Caco-2 (cell line): ENCODE results near the gene HIVEP2. TPM values are rescaled to one million over a fixed set of nuclear protein-coding genes. Genes with fewer than 3 reads are reported as not detected.

Experiments
- BruUV-seq: library from RNA; stranded (reverse); fragments of 400-500 nt; replicated peaks from 2 replicates; lab custom pipeline; 2021; lab: Mats Ljungman, UMichigan
- CTCF ChIA-PET: fragments of 300-600 bp; sonication (Branson Sonifier 250); formaldehyde crosslinking; loops from one replicate; lab custom pipeline; 2022; ENCODE audit warnings: antibody characterized with exemption; lab: Charles Lee
- POLR2A ChIA-PET: fragments of 300-600 bp; sonication (Branson Sonifier 250); formaldehyde crosslinking; loops from one replicate; lab custom pipeline; 2022; ENCODE audit warnings: antibody characterized with exemption; lab: Charles Lee
- DNase-seq, 2 experiments: peaks; one replicate each; pipeline versions ENCODE4 v3.0.0 to v3.0.0-alpha.2; 2020 to 2022
- H3K27me3 ChIP-seq: replicated peaks from 2 replicates; pipeline ENCODE4 v1.6.0; 2011; ENCODE audit warnings: low read length; ENCODE audit not compliant: control insufficient read depth, insufficient read depth
- H3K36me3 ChIP-seq: 2 replicates; pipeline ENCODE4 v1.5.1; 2011; ENCODE audit warnings: low read length; ENCODE audit not compliant: control insufficient read depth, insufficient read depth
- H3K4me1 ChIP-seq: fragments of 250-450 bp; sonication (Bioruptor Pico); 2 replicates; pipeline ENCODE4 v1.5.1; 2020; ENCODE audit warnings: mild to moderate bottlenecking
- H3K4me3 ChIP-seq: 2 replicates; pipeline ENCODE4 v1.5.1; 2011; ENCODE audit warnings: low read depth, mild to moderate bottlenecking, control low read depth, low read length
- H3K9me3 ChIP-seq: fragments of 250-450 bp; sonication (Bioruptor Pico); 2 replicates; pipeline ENCODE4 v1.5.1; 2020; ENCODE audit warnings: mild to moderate bottlenecking, moderate library complexity
- H3K27ac Mint-ChIP-seq: one replicate; pipeline ENCODE4 v1.8.0; 2022; ENCODE audit warnings: mixed read lengths; ENCODE audit not compliant: unreplicated experiment
- H3K27me3 Mint-ChIP-seq: one replicate; pipeline ENCODE4 v1.8.0; 2022; ENCODE audit warnings: mixed read lengths; ENCODE audit not compliant: insufficient read depth, unreplicated experiment
- H3K36me3 Mint-ChIP-seq: one replicate; pipeline ENCODE4 v1.8.0; 2022; ENCODE audit warnings: mild to moderate bottlenecking, mixed read lengths; ENCODE audit not compliant: insufficient read depth, unreplicated experiment
- H3K4me1 Mint-ChIP-seq: one replicate; pipeline ENCODE4 v1.8.0; 2022; ENCODE audit warnings: low read depth, mixed read lengths; ENCODE audit not compliant: unreplicated experiment
- H3K4me3 Mint-ChIP-seq: one replicate; pipeline ENCODE4 v1.8.0; 2022; ENCODE audit warnings: mild to moderate bottlenecking, moderate library complexity, mixed read lengths; ENCODE audit not compliant: unreplicated experiment
- H3K9me3 Mint-ChIP-seq: one replicate; pipeline ENCODE4 v1.8.0; 2022; ENCODE audit warnings: mixed read lengths; ENCODE audit not compliant: unreplicated experiment
- intact Hi-C: fragments of 100-400 bp; cut with micrococcal nuclease; formaldehyde crosslinking; loops from one replicate; pipeline ENCODE4 v1.10.0; 2022; ENCODE audit not compliant: unreplicated experiment
- total RNA-seq: library from RNA; stranded (reverse); gene quantifications from 2 replicates; pipeline ENCODE4 v1.2.3, GENCODE V29; 2022
- TF ChIP-seq, protein P1 (sequence below), 2 experiments: fragments of 200-600 bp in 1 of 2; IDR thresholded peaks; 1 replicate in 1 of 2; 2 replicates in 1 of 2; pipeline versions ENCODE4 v1.5.1 to v1.8.0; 2011 to 2022; ENCODE audit warnings: antibody characterized with exemption in 1 of 2, control low read depth in 1 of 2, inconsistent platforms in 1 of 2, low read depth in 1 of 2, low read length in 1 of 2, mild to moderate bottlenecking in 1 of 2, moderate library complexity in 1 of 2; ENCODE audit not compliant: insufficient read depth in 1 of 2, severe bottlenecking in 1 of 2, unreplicated experiment in 1 of 2

HIVEP2 gene
- total RNA-seq, 1 experiment from 2014 or later: 1.0 TPM

DNA sequence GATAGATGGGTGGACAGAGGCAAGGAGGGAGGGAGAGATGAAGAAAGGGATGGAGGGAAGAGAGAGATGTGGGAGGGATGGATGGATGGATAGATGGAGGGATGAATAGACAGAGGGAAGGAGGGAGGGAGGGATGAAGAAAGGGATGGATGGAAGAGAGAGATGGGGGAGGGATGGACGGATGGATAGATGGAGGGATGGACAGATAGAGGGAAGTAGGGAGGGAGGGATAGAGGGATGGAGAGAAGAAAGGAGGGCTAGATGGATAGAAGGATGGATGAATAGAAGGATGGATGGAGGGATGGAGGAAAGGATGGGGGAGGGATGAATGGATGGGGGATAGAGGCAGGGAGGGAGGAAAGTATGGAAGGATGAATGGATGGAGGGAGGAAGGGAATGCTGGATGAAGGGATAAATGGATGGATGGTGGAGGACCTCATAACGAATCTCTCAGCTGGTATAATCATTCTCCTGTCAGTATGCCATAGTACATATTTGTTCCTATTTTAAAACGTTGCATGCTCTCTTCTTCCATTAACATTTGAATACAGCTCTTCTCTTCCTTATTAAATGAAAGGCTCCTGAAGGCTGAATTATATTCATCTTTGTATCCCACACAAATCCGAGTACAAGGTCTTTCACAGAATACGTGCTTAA is 136.4 kb downstream of the HIVEP2 start:
- POLR2A ChIA-PET: no interaction called here
- Mint-ChIP-seq H3K9me3 (no peaks in the 10 kb centered on the region), H3K4me3 (no peak overlapping the region), H3K27me3 (no peaks in the 10 kb centered on the region), H3K36me3 (no peaks in the 10 kb centered on the region), H3K4me1 (no peaks in the 10 kb centered on the region), H3K27ac (no peak overlapping the region)
- Histone ChIP-seq H3K27me3 (no peaks in the 10 kb centered on the region), H3K4me1 (no peaks in the 10 kb centered on the region), H3K36me3 (no peaks in the 10 kb centered on the region), H3K4me3 (no peak overlapping the region), H3K9me3 (no peaks in the 10 kb centered on the region)
- CTCF ChIA-PET: no interaction called here
- TF ChIP-seq, protein P1, sequence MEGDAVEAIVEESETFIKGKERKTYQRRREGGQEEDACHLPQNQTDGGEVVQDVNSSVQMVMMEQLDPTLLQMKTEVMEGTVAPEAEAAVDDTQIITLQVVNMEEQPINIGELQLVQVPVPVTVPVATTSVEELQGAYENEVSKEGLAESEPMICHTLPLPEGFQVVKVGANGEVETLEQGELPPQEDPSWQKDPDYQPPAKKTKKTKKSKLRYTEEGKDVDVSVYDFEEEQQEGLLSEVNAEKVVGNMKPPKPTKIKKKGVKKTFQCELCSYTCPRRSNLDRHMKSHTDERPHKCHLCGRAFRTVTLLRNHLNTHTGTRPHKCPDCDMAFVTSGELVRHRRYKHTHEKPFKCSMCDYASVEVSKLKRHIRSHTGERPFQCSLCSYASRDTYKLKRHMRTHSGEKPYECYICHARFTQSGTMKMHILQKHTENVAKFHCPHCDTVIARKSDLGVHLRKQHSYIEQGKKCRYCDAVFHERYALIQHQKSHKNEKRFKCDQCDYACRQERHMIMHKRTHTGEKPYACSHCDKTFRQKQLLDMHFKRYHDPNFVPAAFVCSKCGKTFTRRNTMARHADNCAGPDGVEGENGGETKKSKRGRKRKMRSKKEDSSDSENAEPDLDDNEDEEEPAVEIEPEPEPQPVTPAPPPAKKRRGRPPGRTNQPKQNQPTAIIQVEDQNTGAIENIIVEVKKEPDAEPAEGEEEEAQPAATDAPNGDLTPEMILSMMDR (IDR thresholded peaks at IDR 0.05; ENCODE audit: insufficient read depth in 1 of 2, low read depth in 1 of 2, low read length in 1 of 2, severe bottlenecking in 1 of 2, unreplicated experiment in 1 of 2): no peak
- intact Hi-C loops: no loop called here
- BruUV-seq: no TSS peak
- DNase-seq: no peak

DNA sequence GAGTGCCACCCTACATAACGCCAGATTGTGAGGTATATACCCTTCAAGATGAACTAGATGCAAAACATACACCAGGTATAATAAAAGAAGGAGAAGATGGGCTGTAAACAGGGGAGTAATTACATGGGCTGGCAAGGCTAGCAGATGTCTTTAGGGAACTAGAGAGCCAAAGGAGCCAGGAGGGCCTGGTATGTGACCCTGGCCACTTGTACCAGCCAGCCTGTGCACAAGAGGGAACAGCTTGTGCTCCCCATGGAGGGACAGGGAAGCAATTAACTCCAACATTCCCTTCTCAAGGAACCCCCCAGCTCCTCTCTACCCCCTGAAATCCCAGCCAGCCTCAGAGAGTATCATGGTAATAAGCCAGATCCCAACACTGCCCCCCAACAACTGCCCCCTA is 139.9 kb downstream of the HIVEP2 start:
- BruUV-seq: no TSS peak
- Histone ChIP-seq H3K27me3 (no peaks in the 10 kb centered on the region), H3K9me3 (no peaks in the 10 kb centered on the region), H3K36me3 (no peaks in the 10 kb centered on the region), H3K4me3 (no peak overlapping the region), H3K4me1 (peaks cover 7% of the 10 kb centered on the region; the same call in 1 of the 2 replicates)
- H3K4me1 Mint-ChIP-seq: no peaks in the 10 kb centered on the region
- no peak overlapping the region for H3K27ac Mint-ChIP-seq
- intact Hi-C loops: no loop called here
- CTCF ChIA-PET: no interaction called here
- TF ChIP-seq, protein P1 (IDR thresholded peaks at IDR 0.05; ENCODE audit: insufficient read depth in 1 of 2, low read depth in 1 of 2, low read length in 1 of 2, severe bottlenecking in 1 of 2, unreplicated experiment in 1 of 2): no peak
- H3K27me3 Mint-ChIP-seq: no peaks in the 10 kb centered on the region
- no peak overlapping the region for H3K4me3 Mint-ChIP-seq
- POLR2A ChIA-PET: interaction anchor here (0.7 kb wide), 1 partner anchor 47 kb away, joined by 7 read pairs; no protein-coding TSS in a partner anchor
- H3K9me3 Mint-ChIP-seq: no peaks in the 10 kb centered on the region
- DNase-seq: no peak
- no peaks in the 10 kb centered on the region for H3K36me3 Mint-ChIP-seq

DNA sequence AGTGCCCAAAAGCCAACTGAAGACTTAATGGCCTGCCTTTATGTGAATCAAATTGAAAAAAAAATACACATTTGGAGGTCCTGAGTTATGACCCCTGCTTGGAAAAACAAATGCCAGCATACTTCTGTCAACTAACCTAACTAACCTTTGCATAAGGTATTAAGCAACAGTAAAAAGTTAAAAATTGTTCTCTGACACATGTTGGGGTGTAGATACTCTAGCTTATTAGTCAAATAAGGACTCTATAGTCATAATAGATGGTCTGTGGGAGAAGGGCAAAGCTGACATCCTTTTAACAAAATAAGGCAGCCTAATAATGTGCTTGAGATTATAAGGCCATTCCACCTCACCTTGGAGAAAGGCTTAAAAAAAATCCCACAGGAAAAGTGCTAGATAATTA is 140.5 kb downstream of the HIVEP2 start:
- H3K4me3 Mint-ChIP-seq: no peak overlapping the region
- DNase-seq: no peak
- no peaks in the 10 kb centered on the region for H3K36me3 Mint-ChIP-seq
- BruUV-seq: no TSS peak
- Histone ChIP-seq H3K4me1 (peaks cover 7% of the 10 kb centered on the region; the same call in 1 of the 2 replicates), H3K36me3 (no peaks in the 10 kb centered on the region), H3K4me3 (no peak overlapping the region), H3K9me3 (no peaks in the 10 kb centered on the region), H3K27me3 (no peaks in the 10 kb centered on the region)
- TF ChIP-seq, protein P1 (IDR thresholded peaks at IDR 0.05; ENCODE audit: insufficient read depth in 1 of 2, low read depth in 1 of 2, low read length in 1 of 2, severe bottlenecking in 1 of 2, unreplicated experiment in 1 of 2): no peak
- no peaks in the 10 kb centered on the region for H3K4me1 Mint-ChIP-seq
- H3K27me3 Mint-ChIP-seq: no peaks in the 10 kb centered on the region
- H3K9me3 Mint-ChIP-seq: no peaks in the 10 kb centered on the region
- H3K27ac Mint-ChIP-seq: no peak overlapping the region
- ChIA-PET CTCF (no interaction called here), POLR2A (interaction anchor here (0.7 kb wide), 1 partner anchor 47 kb away, joined by 7 read pairs; no protein-coding TSS in a partner anchor)
- intact Hi-C loops: no loop called here
